Fibroblast of skin of left biceps (primary cell): Measurements from ENCODE around the gene KRT75.

Experiments
- DNase-seq, 2 experiments: peaks; one replicate each; pipeline ENCODE4 v3.0.0-alpha.2; 2013; ENCODE audit warnings: low read depth in 2 of 2

The KRT75 gene

DNA sequence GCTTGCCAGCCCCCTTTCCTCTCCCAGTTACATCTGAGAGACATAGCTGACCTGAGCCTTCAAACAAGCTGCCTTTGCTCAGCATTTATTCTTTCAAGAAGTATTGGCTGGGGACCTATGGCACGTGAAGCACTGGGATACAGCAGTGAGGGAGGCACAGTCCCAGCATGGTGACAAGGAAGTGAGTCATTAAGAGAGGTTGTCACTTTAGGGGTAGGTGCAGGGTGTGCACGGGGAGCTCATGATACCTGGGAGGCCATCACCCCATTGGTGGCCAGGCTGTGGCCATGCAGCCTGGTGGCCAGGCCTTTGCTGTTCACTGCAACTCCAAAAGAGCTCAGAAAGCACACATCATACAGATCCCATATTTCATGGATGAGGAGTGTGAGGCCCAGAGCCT is 5.7 kb upstream of the KRT75 start:
- DNase-seq, result no peak

DNA sequence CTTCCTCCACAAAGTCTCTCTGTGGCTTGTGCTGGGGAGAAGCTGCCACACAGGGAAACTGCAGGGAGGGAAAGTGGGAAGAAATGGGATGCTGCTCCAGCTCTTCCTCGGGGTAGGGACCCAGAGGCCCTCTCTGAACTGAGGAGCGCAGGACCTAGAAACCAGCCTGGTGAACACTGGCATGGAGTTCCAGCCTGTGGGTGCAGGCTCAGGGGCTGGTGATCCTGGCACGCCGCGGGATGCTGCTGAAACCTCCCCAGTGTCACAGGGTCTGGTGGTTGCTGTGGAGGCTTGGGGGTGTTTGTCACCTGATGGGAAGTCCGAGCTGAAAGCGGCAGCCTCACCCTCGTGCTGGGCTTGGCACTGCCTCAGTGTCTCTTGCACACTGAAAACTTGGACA is 5.2 kb upstream of the KRT75 start:
- DNase-seq, result no peak

DNA sequence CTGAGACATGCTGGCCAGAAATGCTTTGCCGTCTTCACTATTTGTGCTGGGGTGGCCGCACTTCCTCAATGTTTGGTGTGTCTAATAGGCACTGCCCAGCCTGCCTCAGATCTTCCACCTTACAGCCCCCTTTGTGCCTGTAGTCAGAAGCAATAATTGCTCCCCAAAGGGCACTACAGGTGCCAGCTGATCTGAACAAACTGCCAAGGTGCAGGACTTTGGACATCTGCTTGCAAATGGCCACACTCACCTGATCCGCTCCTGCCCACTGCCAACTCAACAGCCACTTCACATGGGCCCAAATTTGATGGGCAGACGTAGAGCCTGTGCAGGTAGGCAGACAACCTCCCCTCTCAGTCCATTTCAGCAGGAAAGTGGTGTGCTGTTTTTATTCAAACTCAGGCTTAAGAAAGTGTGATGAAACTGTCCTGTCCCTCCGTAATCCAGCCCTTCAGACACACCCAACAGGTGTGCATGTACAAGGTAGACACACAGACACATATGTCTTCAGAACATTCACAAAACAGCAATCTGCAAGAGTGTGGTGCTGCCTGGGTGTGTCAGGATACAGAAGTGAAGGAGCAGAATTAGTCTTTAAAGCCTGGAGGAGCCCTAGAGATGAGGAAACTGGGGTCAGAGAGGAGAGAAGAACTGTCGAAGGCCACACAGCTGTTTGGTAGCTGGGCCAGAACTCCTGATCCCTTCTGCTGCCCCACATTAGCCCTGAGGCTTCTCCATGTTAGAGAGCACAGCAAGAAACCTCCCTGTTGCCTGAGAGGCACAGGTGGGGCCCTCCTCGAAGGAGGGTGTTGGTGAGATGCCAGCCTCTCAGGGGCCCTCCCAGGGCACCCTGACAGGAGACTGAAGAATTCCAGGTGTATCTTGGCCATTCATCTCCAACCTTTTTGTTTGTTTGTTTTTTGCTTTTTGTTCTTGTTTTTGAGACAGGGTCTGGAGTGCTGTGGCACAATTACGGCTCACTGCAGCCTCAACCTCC is 4.4 kb upstream of the KRT75 start:
- DNase-seq, result no peak

DNA sequence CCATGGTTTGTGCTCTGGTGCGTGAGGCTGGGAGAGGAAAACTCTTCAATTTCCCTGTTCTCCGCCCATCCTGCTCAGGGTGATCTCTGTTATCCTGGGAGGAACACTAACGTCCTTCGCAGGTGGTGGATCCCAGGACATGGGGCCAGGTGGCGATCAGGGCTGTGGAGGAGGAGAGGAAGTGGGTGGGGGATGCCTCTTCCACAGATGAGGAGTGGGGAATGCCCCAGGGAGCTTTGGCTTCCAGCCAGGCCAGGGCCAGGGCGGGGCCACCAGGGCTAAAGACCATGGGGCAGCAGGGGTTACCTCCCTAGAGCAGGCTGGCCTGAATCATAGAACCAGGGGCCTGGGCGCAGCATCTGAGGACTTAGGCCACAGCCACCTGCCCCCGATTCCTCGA is 3.3 kb upstream of the KRT75 start:
- no peak for DNase-seq

DNA sequence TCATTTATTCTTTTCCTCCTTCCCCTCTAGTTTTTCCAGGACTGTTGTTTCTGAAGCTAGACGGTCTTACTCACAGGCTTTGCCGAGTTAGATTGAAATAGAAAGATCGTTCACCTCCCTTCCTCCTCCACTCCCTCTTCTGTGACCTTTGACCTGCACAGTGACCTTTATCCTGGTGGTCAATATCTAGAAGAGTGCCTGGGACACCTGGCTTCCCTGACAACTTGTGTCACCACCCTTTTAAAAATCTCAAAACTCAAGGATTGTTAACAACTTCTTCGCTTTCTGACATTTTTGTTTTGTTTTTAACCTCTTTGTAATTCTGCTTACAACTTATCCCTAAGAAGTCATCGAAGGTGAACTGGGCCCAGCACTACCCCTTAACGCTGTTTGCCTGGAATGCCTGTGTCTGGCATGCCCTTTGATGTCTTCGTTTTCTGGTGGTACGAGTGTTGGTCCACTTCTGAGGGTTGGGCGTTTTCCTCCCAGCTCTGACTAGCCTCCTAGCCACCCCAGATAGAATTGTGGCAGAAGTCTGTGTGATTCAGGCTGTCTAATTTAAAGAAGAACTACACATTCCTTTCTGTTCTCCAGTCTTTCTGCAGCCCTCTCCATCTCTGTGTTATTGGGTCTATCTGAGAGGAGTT is 2.8 kb upstream of the KRT75 start:
- DNase-seq, result no peak

DNA sequence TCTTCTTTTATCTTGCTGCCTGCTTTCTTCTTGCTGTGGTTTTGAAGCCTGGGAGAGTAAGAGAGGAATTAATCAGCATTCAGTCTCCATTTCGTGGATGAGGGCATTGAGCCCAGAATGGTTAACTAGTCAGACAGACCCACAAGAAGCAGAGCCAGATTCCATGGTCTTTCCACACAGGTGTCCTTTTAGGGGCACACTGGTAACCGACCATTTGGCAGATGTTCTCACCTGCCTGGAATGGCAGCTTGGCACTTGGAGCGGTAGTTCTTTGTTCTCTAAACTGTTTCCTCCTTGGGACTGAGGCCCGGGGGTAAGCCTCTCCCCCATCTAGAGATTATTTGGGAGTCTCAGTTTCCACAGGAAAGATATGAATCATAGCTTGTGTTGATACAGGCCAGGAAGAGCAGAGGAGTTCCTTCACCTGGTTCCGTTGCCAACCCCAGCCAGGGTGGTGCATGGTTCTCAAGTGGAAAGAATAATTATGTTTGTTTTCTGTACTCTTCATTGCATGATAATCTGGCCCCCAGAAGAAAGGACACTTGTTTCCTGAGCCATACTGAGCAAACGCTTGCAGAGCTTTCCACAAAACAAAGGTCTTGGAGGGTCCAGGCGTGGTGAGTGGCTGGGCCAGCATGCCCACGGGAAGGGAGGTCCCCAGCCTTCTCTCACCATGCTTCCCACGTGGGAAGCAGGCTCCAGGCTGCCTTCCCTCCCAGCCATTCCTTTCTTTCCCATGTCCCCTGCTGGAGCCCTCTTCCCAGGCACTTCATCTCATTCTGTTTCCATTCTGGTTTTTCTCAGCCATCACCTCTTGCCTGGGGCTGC is 2.0 kb upstream of the KRT75 start:
- DNase-seq, result no peak

DNA sequence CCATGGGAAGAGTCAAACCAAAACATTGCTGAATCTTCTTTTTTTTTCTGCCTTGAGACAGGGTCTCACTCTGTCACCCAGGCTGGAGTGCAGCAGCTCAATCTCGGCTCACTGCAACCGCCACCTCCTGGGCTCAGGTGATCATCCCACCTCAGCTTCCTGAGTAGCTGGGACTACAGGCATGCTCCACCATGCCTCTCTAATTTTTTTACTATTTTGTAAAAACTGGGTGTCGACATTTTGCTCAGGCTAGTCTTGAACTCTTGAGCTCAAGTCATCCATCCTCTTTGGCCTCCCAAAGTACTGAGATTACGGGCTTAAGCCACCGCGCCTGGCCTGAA is 1.5 kb upstream of the KRT75 start:
- DNase-seq, result no peak

DNA sequence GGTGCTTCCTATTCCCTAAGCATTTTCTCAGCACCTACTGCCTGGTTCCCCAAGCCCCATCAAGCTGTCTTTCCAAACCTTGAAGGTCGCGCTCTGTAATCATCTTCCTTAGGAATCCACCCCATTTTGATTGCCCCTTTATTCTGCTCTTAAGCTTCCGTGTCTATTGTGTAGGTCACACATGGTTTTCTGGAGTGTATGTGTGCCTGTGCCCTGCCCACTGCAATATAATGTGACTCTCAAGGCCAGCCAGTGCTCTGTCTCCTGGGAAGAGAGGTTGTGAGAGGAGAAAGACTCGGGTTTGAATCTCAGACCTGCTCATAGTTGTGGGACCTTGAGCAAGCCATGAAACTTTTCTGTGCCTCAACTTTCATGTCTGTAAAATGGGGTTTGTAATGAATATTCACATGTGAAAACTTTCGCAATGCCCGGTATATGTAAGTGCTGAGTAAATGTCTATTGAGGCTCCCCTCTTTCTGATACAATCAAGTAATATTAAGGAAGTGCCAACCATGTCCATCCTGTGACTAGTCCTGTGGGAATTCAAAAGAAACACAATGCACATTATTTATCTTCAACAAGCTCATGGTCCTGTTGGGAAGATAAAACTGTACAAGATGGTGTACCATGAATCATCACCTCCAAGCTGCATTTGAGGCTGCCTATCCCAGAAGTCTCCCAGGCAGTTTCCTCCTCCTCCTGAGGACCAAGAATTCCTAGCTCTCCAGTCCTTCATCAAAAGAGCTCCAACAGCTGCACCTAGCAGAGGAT is 774 bp upstream of the KRT75 start:
- DNase-seq, result no peak

DNA sequence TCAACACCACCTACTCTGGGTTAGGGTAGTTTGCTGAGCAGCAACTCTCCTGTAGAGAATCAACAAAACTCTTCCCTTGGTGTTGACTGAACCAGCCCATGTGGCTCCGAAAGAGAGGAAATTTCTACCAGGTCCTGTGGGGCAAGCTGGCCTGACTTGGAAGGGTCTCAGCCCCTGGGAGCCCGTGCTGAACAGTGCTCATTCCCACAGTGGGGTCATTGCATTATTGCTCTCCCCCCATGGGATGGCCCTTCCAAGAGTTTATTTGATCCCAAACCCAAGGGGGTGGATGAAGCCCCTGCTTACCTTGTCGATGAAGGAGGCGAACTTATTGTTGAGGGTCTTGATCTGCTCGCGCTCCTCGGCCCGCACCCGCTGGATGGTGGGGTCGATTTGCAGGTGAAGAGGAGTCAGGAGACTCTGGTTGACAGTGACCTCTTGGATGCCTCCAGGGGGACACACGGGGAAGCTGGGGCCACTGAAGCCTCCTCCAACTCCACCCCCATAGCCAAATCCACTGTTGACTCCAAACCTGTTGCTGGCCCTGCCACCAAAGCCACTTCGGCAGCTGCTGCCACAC is 580 bp downstream of the KRT75 start:
- DNase-seq, result no peak

DNA sequence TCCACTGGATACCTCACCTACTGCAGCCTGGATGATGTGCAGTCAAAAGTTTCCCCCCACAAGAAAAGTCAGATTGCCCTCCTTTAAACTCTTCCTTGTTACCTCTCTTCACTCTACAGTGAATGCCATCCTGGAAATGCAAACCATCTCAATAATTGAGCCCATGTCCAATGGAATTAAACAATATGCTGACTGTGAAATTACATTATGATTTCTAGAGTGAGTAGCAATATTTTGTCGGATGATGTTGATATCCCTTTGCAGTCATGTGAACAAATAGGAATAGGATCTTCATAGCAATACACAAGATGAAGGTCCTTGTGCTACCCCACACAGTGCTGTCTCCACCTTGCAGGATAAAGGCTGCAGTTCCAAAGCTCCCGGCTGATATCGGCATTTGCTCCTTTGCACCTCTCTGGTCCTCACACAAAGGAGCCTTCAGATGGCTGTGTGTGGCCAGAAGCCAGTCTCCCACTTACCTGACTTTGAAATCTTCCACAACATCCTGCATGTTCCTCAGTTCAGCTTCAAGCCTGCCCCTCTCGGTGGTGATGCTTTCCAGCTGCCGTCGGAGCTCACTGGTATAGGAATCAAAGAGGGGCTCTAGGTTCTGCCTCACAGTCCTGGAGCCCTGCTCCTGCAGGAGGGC is 1.5 kb downstream of the KRT75 start:
- DNase-seq, result no peak

DNA sequence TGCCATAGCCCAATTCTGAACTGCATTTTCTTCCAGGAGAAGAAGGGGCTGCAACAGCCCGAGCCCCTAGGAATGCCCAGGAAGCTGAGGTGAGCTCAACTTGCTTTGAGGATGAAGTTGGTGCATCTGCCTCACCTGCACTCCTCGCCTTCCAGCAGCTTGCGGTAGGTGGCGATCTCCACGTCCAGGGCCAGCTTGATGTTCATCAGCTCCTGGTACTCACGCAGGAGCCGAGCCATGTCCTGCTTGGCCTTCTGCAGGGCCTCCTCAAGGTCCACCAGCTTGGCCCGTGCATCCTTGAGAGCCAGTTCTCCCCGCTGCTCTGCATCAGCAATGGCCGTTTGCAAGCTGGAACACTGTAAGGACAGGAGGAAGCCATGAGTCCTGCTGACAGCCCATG is 6.0 kb downstream of the KRT75 start:
- no peak for DNase-seq

DNA sequence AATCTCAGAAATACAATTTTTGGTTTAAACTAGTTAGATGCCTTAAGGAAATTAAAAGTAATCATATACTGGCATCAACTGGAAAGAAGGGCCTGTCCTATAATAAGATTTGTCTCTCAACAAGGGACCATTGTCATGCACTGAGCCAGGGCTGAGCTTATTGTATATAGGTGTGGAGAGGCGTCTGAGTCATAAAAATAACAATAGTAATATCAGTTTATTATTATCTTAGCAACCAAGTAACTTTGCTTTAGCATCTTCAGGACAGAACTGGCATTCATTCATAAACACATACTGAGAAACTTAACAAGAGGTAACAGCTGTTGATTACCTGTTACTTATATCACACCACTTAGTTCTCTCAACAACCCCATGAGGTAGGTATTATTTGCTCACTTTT is 7.1 kb downstream of the KRT75 start:
- no peak for DNase-seq

DNA sequence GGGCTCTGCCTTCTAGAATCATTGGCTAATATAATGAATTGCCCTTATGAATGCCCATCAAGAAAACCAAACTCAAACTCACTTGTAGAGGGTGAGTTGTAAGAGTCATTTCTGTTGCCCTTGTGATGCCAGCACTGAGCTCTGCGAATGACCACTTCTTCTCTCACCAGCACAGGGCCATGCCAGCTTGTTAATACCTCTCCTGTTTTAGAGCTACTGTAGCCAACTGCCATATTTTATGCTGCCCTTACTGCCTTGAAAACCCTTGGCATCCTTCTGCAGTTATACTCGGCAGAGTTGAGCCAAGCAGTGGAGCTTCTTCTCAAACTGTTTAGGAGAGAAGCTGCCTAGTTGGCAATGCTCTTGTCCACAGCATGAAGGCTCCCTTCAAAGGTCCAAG is 8.1 kb downstream of the KRT75 start:
- DNase-seq, result no peak

DNA sequence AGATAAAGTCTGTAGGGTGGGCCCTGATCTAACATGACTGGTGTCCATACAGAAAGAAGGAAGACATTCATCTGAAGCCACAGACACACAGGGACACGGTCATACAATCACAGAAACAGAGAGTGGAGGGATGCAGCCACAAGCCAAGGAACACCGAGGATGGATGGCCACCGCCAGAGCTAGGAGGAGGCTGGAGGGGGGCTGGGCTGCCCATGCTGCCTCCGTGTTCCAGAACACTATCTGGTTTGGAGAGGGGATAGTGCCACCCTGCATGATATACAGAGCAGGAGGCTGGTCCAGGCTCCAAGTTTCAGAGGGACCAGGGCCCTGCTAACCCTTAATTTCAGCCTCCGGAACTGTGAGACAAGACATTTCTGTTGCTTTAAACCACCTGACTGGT is 8.7 kb downstream of the KRT75 start:
- DNase-seq, result no peak

DNA sequence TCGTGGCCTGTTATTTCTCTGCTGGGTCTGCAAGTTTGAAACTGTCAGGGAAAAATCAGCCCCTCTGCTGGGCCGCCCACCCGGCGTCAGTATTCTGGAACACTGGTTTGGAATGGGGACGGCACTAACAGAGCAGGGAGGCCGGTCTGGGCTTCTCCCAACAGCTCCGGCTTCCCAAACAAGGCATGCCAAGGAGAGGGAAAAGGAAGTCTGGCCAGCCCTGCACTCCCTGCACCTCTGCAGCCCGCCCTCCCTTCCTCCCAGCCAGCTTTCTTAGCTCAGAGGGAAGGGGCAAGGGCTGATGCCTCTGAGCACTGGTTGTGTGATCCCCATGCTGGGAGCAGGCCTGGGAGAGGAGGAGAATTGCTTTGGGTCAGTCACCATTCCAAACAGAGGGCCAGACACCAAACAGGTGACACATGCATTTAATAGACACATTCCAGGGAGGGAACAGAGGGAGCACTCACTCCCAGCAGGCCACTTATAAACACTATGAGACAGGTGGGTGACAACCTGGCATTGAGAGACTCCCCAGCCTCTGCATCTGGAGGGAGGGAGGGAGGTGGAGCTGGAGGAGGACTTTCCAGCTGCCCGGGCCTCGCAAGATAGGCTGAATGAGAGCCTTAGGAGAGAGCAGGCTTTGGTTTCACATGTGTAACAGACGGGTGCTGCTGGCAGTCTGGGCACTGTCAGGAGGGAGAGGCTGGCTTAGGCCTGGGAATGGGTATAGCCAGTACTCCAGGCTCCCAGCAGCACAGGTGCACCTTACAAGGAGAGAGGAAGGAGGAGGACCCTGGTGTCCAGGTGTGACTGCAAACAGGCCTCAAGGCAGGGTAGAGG is 10.3 kb downstream of the KRT75 start:
- DNase-seq, result no peak

DNA sequence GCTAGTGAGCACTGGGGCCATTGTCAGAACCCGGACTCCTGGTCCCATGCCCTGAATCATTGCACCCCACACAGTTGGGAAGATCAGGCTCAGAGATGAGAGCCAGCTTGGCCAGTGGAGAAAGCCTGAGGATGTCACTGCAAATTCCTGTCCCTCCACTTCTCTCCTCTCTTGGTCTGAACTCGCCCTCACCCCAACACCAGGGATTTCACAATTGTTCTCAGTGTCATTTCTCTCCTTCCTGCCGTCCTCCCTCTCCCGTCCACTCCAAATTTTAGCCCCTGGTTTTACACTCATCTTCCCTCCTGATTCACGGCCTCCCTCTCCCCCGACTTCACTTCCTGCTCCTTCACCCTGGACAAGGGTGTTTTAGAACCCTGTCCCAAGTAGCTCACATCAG is 11.1 kb downstream of the KRT75 start:
- no peak for DNase-seq

DNA sequence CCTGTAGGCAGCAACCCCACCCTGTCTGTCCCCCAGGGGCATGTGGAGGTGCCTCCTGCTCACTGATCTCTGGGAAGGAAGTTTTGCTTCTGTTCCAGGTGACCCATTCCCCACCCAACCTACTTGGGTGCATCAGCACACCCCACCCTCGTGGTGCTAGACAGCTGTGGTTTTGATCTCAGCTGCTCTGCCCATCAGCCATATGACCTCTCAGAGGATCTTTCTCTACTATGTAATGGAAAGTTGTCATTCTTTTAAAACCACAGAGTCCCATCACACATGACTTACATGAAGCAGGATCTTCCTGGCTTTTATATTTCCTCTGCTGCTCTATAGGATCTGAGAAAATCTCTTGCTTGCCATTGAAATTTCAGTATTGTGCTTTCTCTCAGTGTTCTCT is 14.5 kb downstream of the KRT75 start:
- DNase-seq, result no peak

DNA sequence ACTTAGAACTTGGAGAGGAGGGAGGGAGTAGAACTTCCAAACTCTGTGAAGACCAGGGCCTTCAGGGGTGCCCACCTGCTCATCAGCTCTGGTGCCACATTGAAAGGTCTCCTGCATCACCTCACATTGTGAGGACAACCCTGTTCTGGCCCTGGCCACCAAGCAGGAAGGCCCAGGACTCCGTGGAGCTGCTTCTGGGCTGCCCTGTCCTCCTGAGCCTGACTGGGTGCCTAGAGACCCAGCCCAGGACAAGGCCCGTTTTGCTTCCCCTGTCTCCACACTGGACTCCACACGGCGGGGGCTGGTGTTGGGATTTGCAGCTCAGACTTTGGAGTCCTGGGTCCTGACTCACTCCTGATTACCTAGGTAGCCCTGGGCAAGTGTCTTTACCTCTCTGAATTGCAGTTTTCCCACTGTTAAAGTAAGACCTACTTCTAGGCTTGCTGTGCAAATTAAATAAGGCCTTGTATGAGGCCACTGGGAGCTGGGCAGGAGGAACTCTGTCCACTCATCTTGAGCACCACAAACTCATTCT is 15.5 kb downstream of the KRT75 start:
- no peak for DNase-seq

DNA sequence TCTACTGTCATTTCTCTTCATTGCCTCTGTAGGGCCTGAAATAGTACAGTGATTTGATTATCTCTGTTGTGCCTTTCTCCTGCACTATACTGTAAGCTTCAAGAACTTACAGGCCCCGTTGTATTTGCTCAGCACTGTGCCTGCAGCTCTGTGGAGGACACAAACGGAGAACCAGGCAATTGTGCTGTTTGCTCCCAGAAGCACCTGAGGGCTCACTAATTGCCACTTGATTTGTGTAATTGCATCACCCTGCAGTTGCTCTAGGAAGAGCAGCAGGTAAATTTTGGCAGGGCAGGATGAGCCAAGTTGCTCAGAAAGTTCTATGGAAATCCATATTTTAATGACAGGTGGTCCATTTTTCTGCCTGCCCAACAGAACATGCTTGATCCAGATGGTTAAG is 16.4 kb downstream of the KRT75 start:
- no peak for DNase-seq

DNA sequence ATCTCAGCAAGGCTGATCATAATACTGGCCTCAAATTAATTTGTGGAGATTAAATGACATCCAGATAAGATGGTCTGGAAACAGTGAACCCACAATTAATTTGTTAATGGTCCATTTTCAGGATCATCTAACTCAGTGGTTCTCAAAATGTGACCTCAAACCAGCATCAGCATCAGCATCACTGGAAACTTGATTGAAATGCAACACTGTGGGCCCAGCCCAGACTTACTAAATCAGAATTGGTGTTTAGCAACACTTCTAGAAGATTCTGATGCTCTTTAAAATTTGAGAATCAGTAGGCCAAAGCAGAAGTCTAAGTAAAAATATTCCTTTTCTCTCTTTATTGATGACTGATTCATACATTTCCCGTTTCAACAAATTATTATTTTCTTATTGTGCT is 17.4 kb downstream of the KRT75 start:
- DNase-seq, result no peak
